ENCODE measurements around the gene ADCK1. TPM values are rescaled to one million over a fixed set of nuclear protein-coding genes. Genes with fewer than 3 reads are reported as not detected.

Gene ADCK1
- total and polyA plus RNA-seq, 2 donors (not counting 1 experiment from before 2014, with no cell fraction given): 10.6 to 18.3 TPM

DNA sequence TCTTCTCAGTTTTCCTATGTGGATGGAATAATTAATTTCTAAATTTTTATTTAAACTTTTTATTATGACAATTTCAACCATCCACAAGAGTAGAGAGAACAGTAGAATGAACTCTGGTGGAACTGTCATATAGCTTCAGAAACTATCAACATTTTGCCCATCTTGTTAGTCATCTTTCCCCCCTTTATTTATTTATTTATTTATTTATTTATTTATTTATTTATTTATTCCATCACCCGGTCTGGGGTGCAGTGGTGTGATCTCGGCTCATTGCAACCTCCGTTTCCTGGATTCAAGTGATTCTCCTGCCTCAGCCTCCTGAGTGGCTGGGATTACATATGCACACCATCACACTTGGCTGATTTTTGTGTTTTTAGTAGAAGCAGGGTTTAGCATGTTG, 23.5 kb downstream of the ADCK1 start:
- no peaks in the 10 kb centered on the region for H3K4me1 ChIP-seq (ENCODE audit: control insufficient read depth in 2 of 2, insufficient read depth in 2 of 2, low read length in 2 of 2)
- no peak overlapping the region for H3K4me3 ChIP-seq (ENCODE audit: control extremely low read depth in 1 of 5, extremely low read depth in 1 of 5, insufficient read depth in 1 of 5, low read depth in 2 of 5, low read length in 4 of 5)
- ChIA-PET CTCF (no interaction called here), POLR2A (no interaction called here)
- H3K27ac Mint-ChIP-seq: no peak overlapping the region
- no peak overlapping the region for H3K27ac ChIP-seq (ENCODE audit: low read length in 2 of 2)
- H3K9ac ChIP-seq (ENCODE audit: low read length): no peak overlapping the region
- no peak for DNase-seq
- H3K27me3 Mint-ChIP-seq: no peaks in the 10 kb centered on the region
- no peaks in the 10 kb centered on the region for H3K79me2 ChIP-seq (ENCODE audit: control insufficient read depth, insufficient read depth, low read length)
- H3K27me3 ChIP-seq (replicated peaks in 1 of 4; ENCODE audit: control extremely low read depth in 1 of 4, control insufficient read depth in 3 of 4, insufficient read depth in 4 of 4, low read length in 3 of 4): no peaks in the 10 kb centered on the region
- no peak for ATAC-seq (ENCODE audit: low read depth)
- intact Hi-C loops (cut with micrococcal nuclease): no loop called here
- H3K4me1 Mint-ChIP-seq: no peaks in the 10 kb centered on the region
- no peak overlapping the region for H3K4me2 ChIP-seq (replicated peaks; ENCODE audit: low read depth, low read length, poor library complexity, severe bottlenecking)
- H3K9me3 ChIP-seq (ENCODE audit: control extremely low read depth in 1 of 3, control insufficient read depth in 2 of 3, insufficient read depth in 1 of 3, low read length in 2 of 3): no peaks in the 10 kb centered on the region
- no peaks in the 10 kb centered on the region for H4K20me1 ChIP-seq (ENCODE audit: control insufficient read depth, insufficient read depth, low read length, poor library complexity, severe bottlenecking)
- TF ChIP-seq EZH2 (IDR thresholded peaks at IDR 0.05; ENCODE audit: borderline replicate concordance, insufficient read depth, low read depth, low read length, poor library complexity, severe bottlenecking): no peak
- TF ChIP-seq, protein P1, sequence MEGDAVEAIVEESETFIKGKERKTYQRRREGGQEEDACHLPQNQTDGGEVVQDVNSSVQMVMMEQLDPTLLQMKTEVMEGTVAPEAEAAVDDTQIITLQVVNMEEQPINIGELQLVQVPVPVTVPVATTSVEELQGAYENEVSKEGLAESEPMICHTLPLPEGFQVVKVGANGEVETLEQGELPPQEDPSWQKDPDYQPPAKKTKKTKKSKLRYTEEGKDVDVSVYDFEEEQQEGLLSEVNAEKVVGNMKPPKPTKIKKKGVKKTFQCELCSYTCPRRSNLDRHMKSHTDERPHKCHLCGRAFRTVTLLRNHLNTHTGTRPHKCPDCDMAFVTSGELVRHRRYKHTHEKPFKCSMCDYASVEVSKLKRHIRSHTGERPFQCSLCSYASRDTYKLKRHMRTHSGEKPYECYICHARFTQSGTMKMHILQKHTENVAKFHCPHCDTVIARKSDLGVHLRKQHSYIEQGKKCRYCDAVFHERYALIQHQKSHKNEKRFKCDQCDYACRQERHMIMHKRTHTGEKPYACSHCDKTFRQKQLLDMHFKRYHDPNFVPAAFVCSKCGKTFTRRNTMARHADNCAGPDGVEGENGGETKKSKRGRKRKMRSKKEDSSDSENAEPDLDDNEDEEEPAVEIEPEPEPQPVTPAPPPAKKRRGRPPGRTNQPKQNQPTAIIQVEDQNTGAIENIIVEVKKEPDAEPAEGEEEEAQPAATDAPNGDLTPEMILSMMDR (IDR thresholded peaks at IDR 0.05): no peak
- no peak overlapping the region for H3K4me3 Mint-ChIP-seq
- WGBS (ENCODE audit: insufficient coverage): no CpG with 5 or more reads among the region's 3 CpGs
- no peak overlapping the region for H2AFZ ChIP-seq (ENCODE audit: insufficient read depth, low read depth, low read length, poor library complexity, severe bottlenecking)
- peaks cover 0 to 21% of the 10 kb centered on the region in 2 experiments for H3K36me3 ChIP-seq (replicated peaks in 1 of 2; ENCODE audit: control extremely low read depth in 1 of 2, control insufficient read depth in 1 of 2, extremely low read depth in 1 of 2, insufficient read depth in 2 of 2, low read length in 1 of 2)
- H3K9me3 Mint-ChIP-seq (ENCODE audit: insufficient read depth): no peaks in the 10 kb centered on the region

DNA sequence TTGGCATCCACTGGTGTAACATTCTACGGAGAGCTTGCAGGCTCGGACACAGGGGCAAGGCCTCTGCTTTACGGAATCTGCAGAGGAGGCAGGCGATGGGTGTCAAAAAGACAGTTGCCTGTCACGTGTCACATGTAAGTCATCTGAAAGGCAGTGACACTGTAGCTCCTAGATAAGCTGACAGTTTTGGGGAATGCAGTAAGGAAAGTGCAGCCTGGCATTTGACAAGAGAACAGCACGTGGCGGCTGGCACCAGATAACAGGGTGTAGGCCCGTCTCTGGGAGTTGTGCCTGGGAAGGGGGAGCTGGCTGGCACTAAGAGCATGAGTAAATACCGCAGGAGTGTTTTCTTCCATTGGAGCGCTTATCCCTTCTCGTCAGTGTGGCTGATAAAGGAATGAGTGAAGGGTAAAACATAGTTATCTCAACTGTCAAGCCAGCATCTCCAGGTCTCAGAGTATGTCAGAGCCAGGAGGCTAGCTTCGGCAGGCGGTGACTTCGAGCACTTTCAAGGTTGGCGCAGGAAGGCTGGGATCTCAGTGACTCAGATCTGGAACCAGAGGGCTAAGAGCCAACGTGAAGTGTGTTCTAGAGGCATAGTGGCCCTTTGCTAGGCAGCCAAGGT, 26.1 kb downstream of the ADCK1 start:
- no peak for TF ChIP-seq EZH2 (IDR thresholded peaks at IDR 0.05; ENCODE audit: borderline replicate concordance, insufficient read depth, low read depth, low read length, poor library complexity, severe bottlenecking)
- TF ChIP-seq, protein P1 (IDR thresholded peaks at IDR 0.05): no peak
- Histone ChIP-seq H3K79me2 (ENCODE audit: control insufficient read depth, insufficient read depth, low read length) (no peaks in the 10 kb centered on the region), H3K9ac (ENCODE audit: low read length) (no peak overlapping the region), H2AFZ (ENCODE audit: insufficient read depth, low read depth, low read length, poor library complexity, severe bottlenecking) (no peak overlapping the region), H3K27me3 (replicated peaks in 1 of 4; ENCODE audit: control extremely low read depth in 1 of 4, control insufficient read depth in 3 of 4, insufficient read depth in 4 of 4, low read length in 3 of 4) (no peaks in the 10 kb centered on the region), H3K9me3 (ENCODE audit: control extremely low read depth in 1 of 3, control insufficient read depth in 2 of 3, insufficient read depth in 1 of 3, low read length in 2 of 3) (no peaks in the 10 kb centered on the region), H3K36me3 (replicated peaks in 1 of 2; ENCODE audit: control extremely low read depth in 1 of 2, control insufficient read depth in 1 of 2, extremely low read depth in 1 of 2, insufficient read depth in 2 of 2, low read length in 1 of 2) (peaks cover 1 to 12% of the 10 kb centered on the region in 2 experiments), H3K4me3 (ENCODE audit: control extremely low read depth in 1 of 5, extremely low read depth in 1 of 5, insufficient read depth in 1 of 5, low read depth in 2 of 5, low read length in 4 of 5) (no peak overlapping the region), H4K20me1 (ENCODE audit: control insufficient read depth, insufficient read depth, low read length, poor library complexity, severe bottlenecking) (no peaks in the 10 kb centered on the region), H3K4me1 (ENCODE audit: control insufficient read depth in 2 of 2, insufficient read depth in 2 of 2, low read length in 2 of 2) (no peaks in the 10 kb centered on the region), H3K27ac (ENCODE audit: low read length in 2 of 2) (no peak overlapping the region), H3K4me2 (replicated peaks; ENCODE audit: low read depth, low read length, poor library complexity, severe bottlenecking) (no peak overlapping the region)
- H3K4me3 Mint-ChIP-seq: no peak overlapping the region
- 98% methylated on average over 16 of the region's 16 CpGs for WGBS (ENCODE audit: insufficient coverage)
- CTCF ChIA-PET: no interaction called here
- no peaks in the 10 kb centered on the region for H3K9me3 Mint-ChIP-seq (ENCODE audit: insufficient read depth)
- no peak for DNase-seq
- intact Hi-C loops (cut with micrococcal nuclease): no loop called here
- no peak overlapping the region for H3K27ac Mint-ChIP-seq
- H3K4me1 Mint-ChIP-seq: no peaks in the 10 kb centered on the region
- H3K27me3 Mint-ChIP-seq: no peaks in the 10 kb centered on the region
- POLR2A ChIA-PET: no interaction called here
- ATAC-seq (ENCODE audit: low read depth): no peak

Data from B cell (primary cell).